K562 (cell line): ENCODE measurements around the gene NDST1. TPM values are rescaled to one million over a fixed set of nuclear protein-coding genes. Genes with fewer than 3 reads are reported as not detected.

Source experiments
- COPS2 ChIP-seq: fragments of 450-650 bp; conservative IDR thresholded peaks from 2 replicates; pipeline ENCODE4 v1.6.1; 2016; ENCODE audit warnings: mild to moderate bottlenecking, moderate library complexity
- E2F8 ChIP-seq: fragments of 450-650 bp; IDR thresholded peaks from 2 replicates; pipeline ENCODE4 v1.7.1; 2018; ENCODE audit warnings: mild to moderate bottlenecking, low read depth; ENCODE audit not compliant: partially characterized antibody
- EGR1 ChIP-seq: fragments of 450-650 bp; conservative IDR thresholded peaks from 2 replicates; pipeline ENCODE4 v1.6.1; 2017; ENCODE audit warnings: mild to moderate bottlenecking
- GABPB1 ChIP-seq: sonication (generic); formaldehyde crosslinking; IDR thresholded peaks from 2 replicates; pipeline ENCODE4 v1.8.0; 2022; ENCODE audit warnings: mild to moderate bottlenecking, missing genetic modification reagents
- GATAD2A ChIP-seq: fragments of 450-650 bp; IDR thresholded peaks from 2 replicates; pipeline ENCODE4 v1.6.1; 2017
- HNRNPLL ChIP-seq: fragments of 200-400 bp; formaldehyde crosslinking; IDR thresholded peaks from 2 replicates; pipeline ENCODE4 v1.6.1; 2017; ENCODE audit warnings: low read length, low read depth, mild to moderate bottlenecking; ENCODE audit not compliant: poor library complexity, severe bottlenecking
- ILF3 ChIP-seq: fragments of 450-650 bp; IDR thresholded peaks from 2 replicates; pipeline ENCODE4 v1.6.1; 2018; ENCODE audit warnings: antibody characterized with exemption, mild to moderate bottlenecking, moderate library complexity, borderline replicate concordance
- IRF2 ChIP-seq: sonication (generic); formaldehyde crosslinking; IDR thresholded peaks from 2 replicates; pipeline ENCODE4 v1.8.1; 2022; ENCODE audit warnings: mild to moderate bottlenecking, missing genetic modification reagents
- NR2C2 ChIP-seq, 2 experiments: fragments of 200-800 bp in 1 of 2; sonication (Bioruptor generic) in 1 of 2; sonication (generic) in 1 of 2; formaldehyde crosslinking in 1 of 2; IDR thresholded peaks; 2 replicates each; pipeline versions ENCODE4 v1.6.1 to v1.8.0; 2016 to 2022; ENCODE audit warnings: mild to moderate bottlenecking in 1 of 2, missing compliant biosample characterization in 1 of 2, missing genetic modification characterization in 1 of 2, missing genetic modification reagents in 1 of 2
- RAD51 ChIP-seq: fragments of 450-650 bp; IDR thresholded peaks from 2 replicates; pipeline ENCODE4 v1.7.1; 2016; ENCODE audit warnings: low read depth, mild to moderate bottlenecking, borderline replicate concordance
- RNF2 ChIP-seq: sonication (generic); IDR thresholded peaks from 2 replicates; pipeline ENCODE4 v1.6.1; 2016
- SIN3A ChIP-seq, 2 experiments: fragments of 150-350 bp in 1 of 2; IDR thresholded peaks; 2 replicates each; pipeline ENCODE4 v1.6.1; 2011 to 2016; ENCODE audit warnings: borderline replicate concordance in 2 of 2, low read depth in 2 of 2, low read length in 2 of 2, mild to moderate bottlenecking in 2 of 2, moderate library complexity in 2 of 2; ENCODE audit not compliant: control insufficient read depth in 1 of 2
- SNRNP70 ChIP-seq: fragments of 200-400 bp; formaldehyde crosslinking; optimal IDR thresholded peaks from 2 replicates; pipeline ENCODE3; 2017; ENCODE audit warnings: low read depth, low read length
- STAT6 ChIP-seq: sonication (generic); formaldehyde crosslinking; IDR thresholded peaks from 2 replicates; pipeline ENCODE4 v1.8.1; 2023; ENCODE audit warnings: mild to moderate bottlenecking, missing genetic modification reagents
- TFE3 ChIP-seq: fragments of 450-650 bp; formaldehyde crosslinking; IDR thresholded peaks from 2 replicates; pipeline ENCODE4 v1.4.0; 2020; ENCODE audit warnings: mild to moderate bottlenecking, mixed read lengths
- TRIM25 ChIP-seq: fragments of 450-650 bp; IDR thresholded peaks from 2 replicates; pipeline ENCODE4 v1.7.0; 2016; ENCODE audit warnings: borderline replicate concordance
- ZFX ChIP-seq: sonication (generic); formaldehyde crosslinking; IDR thresholded peaks from 2 replicates; pipeline ENCODE4 v1.8.0; 2022; ENCODE audit warnings: mild to moderate bottlenecking, missing genetic modification reagents, moderate library complexity
- ZKSCAN1 ChIP-seq: fragments of 150-350 bp; IDR thresholded peaks from 2 replicates; pipeline ENCODE4 v1.6.1; 2016; ENCODE audit warnings: low read depth, low read length
- ZNF121 ChIP-seq: sonication (generic); formaldehyde crosslinking; conservative IDR thresholded peaks from 2 replicates; pipeline ENCODE4 v1.8.0; 2022; ENCODE audit warnings: missing genetic modification reagents
- polyA plus RNA-seq, 8 experiments: library from polyadenylated mRNA; depleted of rRNA in 4 of 8; stranded (reverse) in 5 of 8; unstranded in 3 of 8; fragments of >200 nt; fragmentation: Nextera tagmentation in 2 of 8; fragmentation: Illumina TruSeq in 1 of 8; extraction: Ambion mirVana in 2 of 8; extraction: Trizol in 1 of 8; gene quantifications; 2 replicates each; pipeline versions ENCODE4 v1.2.1 to v1.2.3, GENCODE V29; 2011 to 2014; ENCODE audit warnings: inconsistent platforms in 1 of 8, missing spikeins in 1 of 8
- total RNA-seq, 7 experiments: library from RNA; depleted of rRNA in 6 of 7; stranded (reverse); fragments of >200 nt in 6 of 7; fragmentation: Illumina TruSeq in 2 of 7; extraction: Trizol in 2 of 7; gene quantifications; 2 replicates each; pipeline versions ENCODE4 v1.2.1 to v1.2.3, GENCODE V29; 2011 to 2021; ENCODE audit warnings: low replicate concordance in 1 of 7

NDST1 gene
- total and polyA plus RNA-seq, 9 of the 15 experiments (the other 6 are each of a cell fraction or from before 2014, with no cell fraction given): 0.38 to 47.9 (median 9.9) TPM

GRCh38 chr5:150485693-150486401, 22.1 kb upstream of the NDST1 start (continued):
- TF ChIP-seq E2F8 (no peak), TRIM25 (no peak), SNRNP70 (no peak), ZFX (CRISPR knock-in tag) (peak; percentile 77), SIN3A (IDR thresholded peaks at IDR 0.05; ENCODE audit: borderline replicate concordance in 2 of 2, control insufficient read depth in 1 of 2, low read depth in 2 of 2, low read length in 2 of 2) (peak in 1 of 2 experiments; percentile 5; a peak in 1 of 4 replicates), GABPB1 (CRISPR knock-in tag) (peak; percentile 53; the same call in 1 of the 2 replicates), STAT6 (CRISPR knock-in tag) (no peak), IRF2 (no peak), EGR1 (peak; percentile 37), ZNF121 (CRISPR knock-in tag) (no peak), HNRNPLL (peak; percentile 21), ILF3 (no peak), TFE3 (CRISPR knock-in tag) (peak; percentile 90), GATAD2A (no peak), COPS2 (no peak), ZKSCAN1 (no peak), RNF2 (no peak), NR2C2 (CRISPR knock-in tag; IDR thresholded peaks at IDR 0.05) (0 out of 2 replicates have a peak, but pooled peaks have one; percentile 38), NR2C2 (tag; IDR thresholded peaks at IDR 0.05) (peak; percentile 92), RAD51 (peak; percentile 82)
